Measurements from ENCODE around the gene RCBTB2.

RCBTB2 gene

DNA sequence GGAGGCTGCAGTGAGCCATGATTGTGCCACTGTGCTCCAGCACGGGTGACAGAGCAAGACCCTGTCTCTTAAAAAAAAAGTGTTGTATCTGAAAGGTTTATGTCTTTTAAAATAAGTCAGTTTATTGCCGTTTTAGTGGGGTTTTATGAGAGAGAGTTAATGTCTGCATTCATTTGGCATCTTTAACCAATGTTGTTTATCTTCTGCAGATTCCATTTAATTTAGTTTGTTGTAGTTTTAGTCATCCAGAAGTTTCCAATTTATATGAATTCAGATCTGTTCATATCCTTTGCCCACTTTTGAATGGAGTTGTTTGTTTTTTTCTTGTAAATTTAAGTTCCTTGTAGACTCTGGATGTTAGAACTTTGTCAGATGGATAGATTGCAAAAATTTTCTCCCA, 83.2 kb downstream of the RCBTB2 start:
- TF ChIP-seq, protein P1, sequence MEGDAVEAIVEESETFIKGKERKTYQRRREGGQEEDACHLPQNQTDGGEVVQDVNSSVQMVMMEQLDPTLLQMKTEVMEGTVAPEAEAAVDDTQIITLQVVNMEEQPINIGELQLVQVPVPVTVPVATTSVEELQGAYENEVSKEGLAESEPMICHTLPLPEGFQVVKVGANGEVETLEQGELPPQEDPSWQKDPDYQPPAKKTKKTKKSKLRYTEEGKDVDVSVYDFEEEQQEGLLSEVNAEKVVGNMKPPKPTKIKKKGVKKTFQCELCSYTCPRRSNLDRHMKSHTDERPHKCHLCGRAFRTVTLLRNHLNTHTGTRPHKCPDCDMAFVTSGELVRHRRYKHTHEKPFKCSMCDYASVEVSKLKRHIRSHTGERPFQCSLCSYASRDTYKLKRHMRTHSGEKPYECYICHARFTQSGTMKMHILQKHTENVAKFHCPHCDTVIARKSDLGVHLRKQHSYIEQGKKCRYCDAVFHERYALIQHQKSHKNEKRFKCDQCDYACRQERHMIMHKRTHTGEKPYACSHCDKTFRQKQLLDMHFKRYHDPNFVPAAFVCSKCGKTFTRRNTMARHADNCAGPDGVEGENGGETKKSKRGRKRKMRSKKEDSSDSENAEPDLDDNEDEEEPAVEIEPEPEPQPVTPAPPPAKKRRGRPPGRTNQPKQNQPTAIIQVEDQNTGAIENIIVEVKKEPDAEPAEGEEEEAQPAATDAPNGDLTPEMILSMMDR (conservative IDR thresholded peaks at IDR 0.05; ENCODE audit: low read depth, low read length) = no peak
- no peak for DNase-seq (ENCODE audit: low read depth)
- no peak overlapping the region for H3K4me3 ChIP-seq (ENCODE audit: low read length)

DNA sequence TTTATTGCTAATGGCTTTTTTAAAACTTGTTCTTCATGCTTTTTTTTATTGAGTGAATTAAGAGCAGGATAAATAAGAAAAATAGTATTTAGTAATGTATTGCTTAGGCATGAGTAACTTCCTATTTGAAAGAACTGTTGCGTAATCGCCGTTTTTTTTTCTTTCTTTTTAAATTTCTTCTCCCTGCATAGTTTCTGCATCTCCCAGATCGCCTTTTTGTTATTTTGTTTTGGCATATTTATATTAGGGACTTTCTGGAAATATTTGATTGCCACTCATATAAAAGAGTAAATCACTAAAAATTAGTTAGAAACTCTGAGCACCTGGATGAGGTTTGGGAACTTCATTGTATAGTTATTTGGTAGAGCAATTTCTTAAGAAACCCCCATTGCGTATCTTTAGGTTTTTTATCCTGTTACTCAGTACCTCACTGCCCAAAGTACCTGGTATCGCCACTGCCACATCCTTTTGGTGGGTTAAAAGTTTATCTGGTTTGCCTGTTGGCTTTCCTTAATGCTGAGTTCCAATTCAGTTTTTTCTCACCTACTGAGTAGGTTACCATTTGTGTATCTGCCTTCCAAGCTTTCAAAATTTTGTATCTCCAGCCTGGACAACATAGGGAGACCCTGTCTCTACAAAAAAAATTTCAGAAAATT, 83.8 kb downstream of the RCBTB2 start:
- TF ChIP-seq, protein P1 (conservative IDR thresholded peaks at IDR 0.05; ENCODE audit: low read depth, low read length) = no peak
- H3K4me3 ChIP-seq (ENCODE audit: low read length) = no peak overlapping the region
- DNase-seq (ENCODE audit: low read depth) = no peak

DNA sequence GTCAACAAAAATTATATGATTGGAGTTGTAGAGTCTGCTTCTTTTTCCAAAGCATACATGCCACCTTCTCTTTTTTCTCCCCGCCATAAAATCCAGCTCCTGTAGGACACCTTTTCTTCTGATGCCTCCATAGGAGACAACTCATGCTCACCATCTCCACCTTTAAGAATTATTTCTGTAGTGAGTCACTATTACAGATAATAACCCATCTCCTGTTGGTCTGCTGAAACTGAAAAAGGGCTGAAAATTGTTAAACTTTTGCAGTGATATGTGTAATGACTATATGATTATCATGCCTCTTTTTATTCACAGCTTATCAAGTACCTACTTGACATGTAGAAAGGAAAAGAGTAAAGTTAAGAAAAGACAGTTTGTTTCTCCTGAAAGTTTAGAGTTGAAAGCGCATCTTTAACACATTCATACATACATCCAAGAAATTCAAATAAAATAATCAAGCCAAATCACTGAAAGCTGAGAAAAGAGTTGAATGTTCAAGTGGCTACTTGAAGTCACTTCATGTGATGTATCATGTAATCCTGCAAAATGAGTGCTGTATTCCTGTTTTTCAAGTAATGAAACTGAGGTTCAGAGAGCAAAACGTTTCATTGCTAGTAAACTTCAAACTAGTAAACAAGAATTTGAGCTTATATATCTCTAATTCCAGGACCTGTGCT, 84.5 kb downstream of the RCBTB2 start:
- TF ChIP-seq, protein P1 (conservative IDR thresholded peaks at IDR 0.05; ENCODE audit: low read depth, low read length) = no peak
- DNase-seq (ENCODE audit: low read depth) = no peak
- H3K4me3 ChIP-seq (ENCODE audit: low read length) = no peak overlapping the region

DNA sequence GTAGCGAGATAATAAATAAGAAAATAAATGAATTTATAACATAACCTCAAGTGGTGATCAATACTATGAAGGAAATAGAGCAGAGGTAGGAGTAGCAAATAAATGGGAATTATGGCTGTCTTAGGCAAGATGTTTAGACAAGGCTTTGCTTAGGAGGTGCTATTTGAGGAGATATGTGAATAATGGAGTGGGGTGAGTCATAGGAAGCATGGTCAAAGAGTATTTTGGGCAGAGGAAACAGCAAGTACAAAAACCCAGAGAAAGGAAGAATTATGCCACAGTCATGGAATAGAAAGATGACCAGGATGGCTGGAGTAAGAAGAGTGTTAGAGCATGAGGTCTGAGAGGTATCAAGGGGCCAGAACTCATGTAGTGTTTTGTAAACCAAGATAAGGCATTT, 86.4 kb downstream of the RCBTB2 start:
- TF ChIP-seq, protein P1 (conservative IDR thresholded peaks at IDR 0.05; ENCODE audit: low read depth, low read length) = no peak
- no peak overlapping the region for H3K4me3 ChIP-seq (ENCODE audit: low read length)
- no peak for DNase-seq (ENCODE audit: low read depth)

DNA sequence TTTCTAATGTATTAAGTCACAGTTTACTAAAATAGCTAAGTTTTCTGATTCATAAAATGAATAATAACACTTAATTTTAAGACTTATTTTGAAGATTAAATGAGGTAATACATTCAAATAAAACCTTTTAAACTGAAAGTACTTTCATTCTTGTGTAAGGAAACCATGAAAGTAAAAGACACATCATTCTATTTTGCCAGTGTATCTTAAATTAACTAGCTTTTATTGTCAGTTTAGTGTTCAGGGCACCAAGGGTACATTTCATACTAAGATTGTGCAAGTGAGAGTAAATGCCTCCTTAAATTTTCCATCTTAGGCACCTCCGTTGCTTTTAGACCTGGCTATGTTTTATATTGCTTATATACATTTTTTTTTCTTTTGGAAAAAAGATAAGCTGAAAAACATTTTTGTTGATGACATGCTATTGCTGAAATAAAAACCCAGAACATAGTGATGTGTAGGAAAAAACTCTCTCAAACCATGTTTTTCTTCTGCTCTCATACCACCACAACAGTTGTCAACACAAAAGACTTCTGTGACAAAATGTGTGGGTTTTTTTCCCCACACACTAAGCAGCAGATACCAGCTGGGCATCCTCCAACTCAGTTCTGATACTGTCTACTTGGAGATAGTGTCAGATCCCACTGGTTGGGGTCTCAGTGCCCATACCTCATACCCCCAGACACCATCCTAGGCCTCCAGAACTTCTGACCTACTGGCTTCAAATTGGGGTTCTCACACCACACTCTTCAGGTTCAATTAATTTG, 89.3 kb downstream of the RCBTB2 start:
- TF ChIP-seq, protein P1 (conservative IDR thresholded peaks at IDR 0.05; ENCODE audit: low read depth, low read length) = no peak
- no peak for DNase-seq (ENCODE audit: low read depth)

More for the DNA sequence above, 89.3 kb downstream of the RCBTB2 start:
- no peak overlapping the region for H3K4me3 ChIP-seq (ENCODE audit: low read length)
